ENCODE measurements around the gene INPP5D.

GRCh38 chr2:233223059-233223894 lies 163.1 kb downstream of the INPP5D start:
- no peak for TF ChIP-seq CTCF (IDR thresholded peaks at IDR 0.05; ENCODE audit: low read depth, low read length, poor library complexity, severe bottlenecking)
- no peak for TF ChIP-seq EZH2phosphoT487 (IDR thresholded peaks at IDR 0.05; ENCODE audit: borderline replicate concordance, low read length)

All from DOHH2 (cell line).